OCI-LY1 (cell line): ENCODE data around the gene GCM1.

Experiments
- CTCF ChIP-seq: fragments of 200-600 bp; sonication (generic), shearing (Covaris generic); IDR thresholded peaks from 2 replicates; pipeline ENCODE4 v1.5.1; 2017; ENCODE audit warnings: mild to moderate bottlenecking, antibody characterized with exemption, low read length, moderate library complexity, mixed read lengths
- EZH2 ChIP-seq: fragments of 200-600 bp; sonication (generic), shearing (Covaris generic); IDR thresholded peaks from 2 replicates; pipeline ENCODE4 v1.8.0; 2017; ENCODE audit warnings: borderline replicate concordance, mixed run types, mild to moderate bottlenecking, antibody characterized with exemption, low read length, moderate library complexity, mixed read lengths

DNA sequence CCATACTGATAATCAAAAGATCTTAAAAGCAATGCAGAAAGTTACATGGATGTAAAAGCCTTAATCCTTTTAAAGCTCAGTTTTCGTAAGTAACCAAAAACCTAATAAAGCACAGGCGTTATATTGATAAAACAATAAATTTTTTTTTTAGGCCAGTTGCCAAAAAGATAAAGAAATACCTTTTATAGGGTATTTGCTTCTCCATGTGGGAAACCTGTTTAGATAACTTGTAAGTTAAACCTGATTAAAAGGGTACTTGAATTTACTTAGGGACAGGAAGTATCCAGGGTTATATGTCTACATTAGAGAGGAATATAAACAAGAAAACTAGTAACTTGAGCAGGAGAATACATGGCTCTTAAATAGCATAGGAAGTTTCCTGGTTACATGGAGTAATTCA lies 62.3 kb downstream of the GCM1 start:
- no peak for TF ChIP-seq CTCF
- TF ChIP-seq EZH2 = no peak
